Cardiac muscle cell (in vitro differentiated cells and primary cell): ENCODE measurements around the gene UBE2D2. TPM values are rescaled to one million over a fixed set of nuclear protein-coding genes. Genes with fewer than 3 reads are reported as not detected.
"Not testable (repeated sequence)": the region's sequence is repeated elsewhere in the genome, so short reads cannot be mapped to it uniquely, and the experiment has no call there.

ENCODE experiments used
- DNase-seq, 2 donors: peaks; one replicate each; pipeline versions ENCODE4 v3.0.0 to v3.0.0-alpha.2; 2010 to 2017; ENCODE audit warnings: low read depth in 1 of 2, low spot score in 1 of 2
- H3K27ac ChIP-seq: fragments of 200-600 bp; sonication (generic); 2 replicates; pipeline ENCODE4 v1.5.1; 2016
- H3K27me3 ChIP-seq: fragments of 200-600 bp; sonication (generic); 2 replicates; pipeline ENCODE4 v1.6.0; 2016; ENCODE audit warnings: control low read depth
- H3K36me3 ChIP-seq: fragments of 200-600 bp; sonication (generic); 2 replicates; pipeline ENCODE4 v1.5.1; 2016; ENCODE audit warnings: control low read depth
- H3K4me1 ChIP-seq: fragments of 200-600 bp; sonication (generic); 2 replicates; pipeline ENCODE4 v1.8.1; 2017; ENCODE audit warnings: low read depth, mild to moderate bottlenecking, mixed run types
- H3K4me3 ChIP-seq: fragments of 200-600 bp; sonication (generic); 2 replicates; pipeline ENCODE4 v1.5.1; 2016; ENCODE audit warnings: mild to moderate bottlenecking
- H3K9me3 ChIP-seq: fragments of 200-600 bp; sonication (generic); 2 replicates; pipeline ENCODE4 v1.5.1; 2017; ENCODE audit warnings: low read depth, mild to moderate bottlenecking, control low read depth
- CTCF ChIP-seq: IDR thresholded peaks from 2 replicates; pipeline ENCODE4 v1.5.1; 2012; ENCODE audit warnings: low read depth, mild to moderate bottlenecking, low read length
- polyA plus RNA-seq: library from polyadenylated mRNA; unstranded; fragments of >200 nt; fragmentation: Nextera tagmentation; extraction: Ambion mirVana; gene quantifications from 2 replicates; pipeline ENCODE4 v1.2.1, GENCODE V29; 2016
- total RNA-seq: library from RNA; depleted of rRNA; stranded (reverse); fragments of >200 nt; gene quantifications from 2 replicates; pipeline ENCODE4 v1.2.3, GENCODE V29; 2016

Gene UBE2D2
- total and polyA plus RNA-seq, 2 experiments from 2014 or later = 236 to 338 TPM

GRCh38 chr5:139528695-139529094 lies 32.4 kb upstream of the UBE2D2 start:
- not testable (repeated sequence) for H3K4me3 ChIP-seq, H3K36me3 ChIP-seq, H3K4me1 ChIP-seq, H3K9me3 ChIP-seq, DNase-seq, H3K27ac ChIP-seq, H3K27me3 ChIP-seq

GRCh38 chr5:139530079-139530478 lies 31.1 kb upstream of the UBE2D2 start:
- not testable (repeated sequence) for H3K4me1 ChIP-seq

GRCh38 chr5:139531772-139532169 lies 29.4 kb upstream of the UBE2D2 start:
- no peak overlapping the region for H3K4me3 ChIP-seq
- H3K27ac ChIP-seq = no peak overlapping the region
- H3K27me3 ChIP-seq = no peaks in the 10 kb centered on the region
- TF ChIP-seq CTCF = no peak
- H3K9me3 ChIP-seq = no peaks in the 10 kb centered on the region
- H3K4me1 ChIP-seq = peaks cover 9% of the 10 kb centered on the region
- H3K36me3 ChIP-seq = no peaks in the 10 kb centered on the region
- DNase-seq = no peak

More at GRCh38 chr5:139530079-139530478, 31.1 kb upstream of the UBE2D2 start:
- H3K36me3 ChIP-seq, H3K4me3 ChIP-seq, H3K27ac ChIP-seq, H3K27me3 ChIP-seq, H3K9me3 ChIP-seq, DNase-seq: not testable (repeated sequence)

- no peaks in the 10 kb centered on the region for H3K27me3 ChIP-seq
- no peaks in the 10 kb centered on the region for H3K4me1 ChIP-seq
- peak; percentile 59 to 67 for DNase-seq
- H3K4me3 ChIP-seq = no peak overlapping the region
- peak; percentile 38 for TF ChIP-seq CTCF
- no peaks in the 10 kb centered on the region for H3K36me3 ChIP-seq
- no peak overlapping the region for H3K27ac ChIP-seq
- H3K9me3 ChIP-seq = no peaks in the 10 kb centered on the region
Observed at GRCh38 chr5:139543423-139543991, 17.6 kb upstream of the UBE2D2 start.

GRCh38 chr5:139546593-139546992 lies 14.5 kb upstream of the UBE2D2 start:
- H3K9me3 ChIP-seq, H3K27ac ChIP-seq, H3K27me3 ChIP-seq, DNase-seq, H3K4me3 ChIP-seq, H3K4me1 ChIP-seq, H3K36me3 ChIP-seq: not testable (repeated sequence)

- no peak for DNase-seq
- Histone ChIP-seq H3K4me1 (no peaks in the 10 kb centered on the region), H3K27ac (no peak overlapping the region), H3K4me3 (no peak overlapping the region), H3K9me3 (no peaks in the 10 kb centered on the region), H3K36me3 (no peaks in the 10 kb centered on the region), H3K27me3 (no peaks in the 10 kb centered on the region)
- no peak for TF ChIP-seq CTCF
Observed at GRCh38 chr5:139549162-139549894, 11.8 kb upstream of the UBE2D2 start.

GRCh38 chr5:139550051-139550872 lies 10.9 kb upstream of the UBE2D2 start:
- H3K4me3 ChIP-seq, H3K27me3 ChIP-seq, H3K9me3 ChIP-seq, H3K27ac ChIP-seq, H3K36me3 ChIP-seq, H3K4me1 ChIP-seq, DNase-seq: not testable (repeated sequence)
